B cell (primary cell): ENCODE results near the gene SMPDL3B.

Source experiments
- EZH2 ChIP-seq: IDR thresholded peaks from 2 replicates; pipeline ENCODE4 v1.6.1; 2012; ENCODE audit warnings: borderline replicate concordance, low read depth, mild to moderate bottlenecking, moderate library complexity, low read length; ENCODE audit not compliant: insufficient read depth, poor library complexity, severe bottlenecking
- TF ChIP-seq, protein P1 (sequence below): fragments of 200-600 bp; IDR thresholded peaks from one replicate; pipeline ENCODE4 v1.8.0; 2022; ENCODE audit warnings: antibody characterized with exemption, mild to moderate bottlenecking

- TF ChIP-seq EZH2 = no peak
- TF ChIP-seq, protein P1, sequence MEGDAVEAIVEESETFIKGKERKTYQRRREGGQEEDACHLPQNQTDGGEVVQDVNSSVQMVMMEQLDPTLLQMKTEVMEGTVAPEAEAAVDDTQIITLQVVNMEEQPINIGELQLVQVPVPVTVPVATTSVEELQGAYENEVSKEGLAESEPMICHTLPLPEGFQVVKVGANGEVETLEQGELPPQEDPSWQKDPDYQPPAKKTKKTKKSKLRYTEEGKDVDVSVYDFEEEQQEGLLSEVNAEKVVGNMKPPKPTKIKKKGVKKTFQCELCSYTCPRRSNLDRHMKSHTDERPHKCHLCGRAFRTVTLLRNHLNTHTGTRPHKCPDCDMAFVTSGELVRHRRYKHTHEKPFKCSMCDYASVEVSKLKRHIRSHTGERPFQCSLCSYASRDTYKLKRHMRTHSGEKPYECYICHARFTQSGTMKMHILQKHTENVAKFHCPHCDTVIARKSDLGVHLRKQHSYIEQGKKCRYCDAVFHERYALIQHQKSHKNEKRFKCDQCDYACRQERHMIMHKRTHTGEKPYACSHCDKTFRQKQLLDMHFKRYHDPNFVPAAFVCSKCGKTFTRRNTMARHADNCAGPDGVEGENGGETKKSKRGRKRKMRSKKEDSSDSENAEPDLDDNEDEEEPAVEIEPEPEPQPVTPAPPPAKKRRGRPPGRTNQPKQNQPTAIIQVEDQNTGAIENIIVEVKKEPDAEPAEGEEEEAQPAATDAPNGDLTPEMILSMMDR = no peak
Measured at GRCh38 chr1:27949027-27949426, 14.2 kb downstream of the SMPDL3B start.
